GM12891 (cell line): Measurements from ENCODE around the gene CD177. TPM values are rescaled to one million over a fixed set of nuclear protein-coding genes. Genes with fewer than 3 reads are reported as not detected.

Experiments
- DNase-seq: peaks from one replicate; pipeline ENCODE4 v3.0.0; 2011; ENCODE audit warnings: low spot score; ENCODE audit not compliant: insufficient read length
- FAIRE-seq: peaks from 2 replicates; lab custom pipeline; 2011; peaks lifted over from hg19 to GRCh38; lab: Jason Lieb, UNC
- PAX5 ChIP-seq: IDR thresholded peaks from 2 replicates; pipeline ENCODE4 v1.6.1; 2011; ENCODE audit warnings: low read length, moderate library complexity, mild to moderate bottlenecking; ENCODE audit not compliant: insufficient read depth, severe bottlenecking
- POLR2A ChIP-seq: IDR thresholded peaks from 2 replicates; pipeline ENCODE4 v1.6.1; 2011; ENCODE audit warnings: low read depth, low read length, control low read depth
- POLR2AphosphoS5 ChIP-seq: IDR thresholded peaks from 2 replicates; pipeline ENCODE4 v1.6.1; 2011; ENCODE audit warnings: low read depth, low read length, control low read depth
- POU2F2 ChIP-seq: IDR thresholded peaks from 2 replicates; pipeline ENCODE4 v1.6.1; 2011; ENCODE audit warnings: low read depth, mild to moderate bottlenecking, control low read depth, low read length, moderate library complexity
- SPI1 ChIP-seq: IDR thresholded peaks from 2 replicates; pipeline ENCODE4 v1.6.1; 2011; ENCODE audit warnings: low read depth, low read length, control low read depth
- TAF1 ChIP-seq: IDR thresholded peaks from 2 replicates; pipeline ENCODE4 v1.6.1; 2011; ENCODE audit warnings: low read depth, low read length, control low read depth
- polyA plus RNA-seq: library from polyadenylated mRNA; unstranded; fragments of >200 nt; gene quantifications from one replicate; pipeline ENCODE4 v1.2.1, GENCODE V29; 2012; ENCODE audit warnings: low read depth, missing spikeins, inconsistent platforms; ENCODE audit not compliant: missing spikeins

Gene CD177
- not detected for polyA plus RNA-seq

- FAIRE-seq = no peak
- TF ChIP-seq TAF1 (no peak), SPI1 (no peak), POU2F2 (no peak), PAX5 (no peak), POLR2A (no peak), POLR2AphosphoS5 (no peak)
- no peak for DNase-seq
Measured at GRCh38 chr19:43353606-43354304, at the start of gene CD177. TSS of gene CD177 (plus strand) at chr19:43353686. CDS start at chr19:43353715, 29 bp downstream.

GRCh38 chr19:43305642-43306041 lies 47.8 kb upstream of the CD177 start:
- DNase-seq (no peak), FAIRE-seq (no peak)
- TF ChIP-seq POU2F2 = no peak
- no peak for TF ChIP-seq POLR2A
- no peak for TF ChIP-seq PAX5
- TF ChIP-seq SPI1 = no peak
- no peak for TF ChIP-seq TAF1
- TF ChIP-seq POLR2AphosphoS5 = no peak

- no peak for FAIRE-seq
- DNase-seq = no peak
- TF ChIP-seq SPI1 (no peak), POLR2A (no peak), TAF1 (no peak), POU2F2 (no peak), POLR2AphosphoS5 (no peak), PAX5 (no peak)
Measured at GRCh38 chr19:43306097-43306496, 47.4 kb upstream of the CD177 start.

- no peak for FAIRE-seq
- no peak for DNase-seq
- TF ChIP-seq PAX5 (no peak), SPI1 (no peak), TAF1 (no peak), POLR2AphosphoS5 (no peak)
Measured at GRCh38 chr19:43308244-43308815, 45.2 kb upstream of the CD177 start.

- TF ChIP-seq PAX5 = no peak
- no peak for TF ChIP-seq SPI1
- no peak for TF ChIP-seq TAF1
- TF ChIP-seq POU2F2 = no peak
- no peak for TF ChIP-seq POLR2A
- no peak for TF ChIP-seq POLR2AphosphoS5
- no peak for FAIRE-seq
- DNase-seq = no peak
Measured at GRCh38 chr19:43309466-43309865, 44.0 kb upstream of the CD177 start.

GRCh38 chr19:43310221-43310620 lies 43.3 kb upstream of the CD177 start:
- FAIRE-seq (no peak), DNase-seq (no peak)
- no peak for TF ChIP-seq POU2F2
- no peak for TF ChIP-seq POLR2A
- no peak for TF ChIP-seq POLR2AphosphoS5
- no peak for TF ChIP-seq TAF1
- TF ChIP-seq SPI1 = no peak
- TF ChIP-seq PAX5 = no peak

- DNase-seq = no peak
Measured at GRCh38 chr19:43311256-43311655, 42.2 kb upstream of the CD177 start.

GRCh38 chr19:43311706-43312105 lies 41.8 kb upstream of the CD177 start:
- TF ChIP-seq TAF1 = no peak
- TF ChIP-seq POLR2AphosphoS5 = no peak
- no peak for TF ChIP-seq POU2F2
- TF ChIP-seq PAX5 = no peak
- TF ChIP-seq SPI1 = no peak
- FAIRE-seq = no peak
- no peak for DNase-seq

More at GRCh38 chr19:43311256-43311655, 42.2 kb upstream of the CD177 start:
- TF ChIP-seq SPI1 (no peak), POLR2A (no peak), TAF1 (no peak), POU2F2 (no peak), POLR2AphosphoS5 (no peak), PAX5 (no peak)
- FAIRE-seq = no peak

- FAIRE-seq = no peak
- TF ChIP-seq POLR2A (no peak), PAX5 (no peak), TAF1 (no peak), POU2F2 (no peak), POLR2AphosphoS5 (no peak), SPI1 (no peak)
- no peak for DNase-seq
Measured at GRCh38 chr19:43313711-43314495, 39.6 kb upstream of the CD177 start.
